ENCODE measurements around the gene KIAA0753.

KIAA0753 gene

DNA sequence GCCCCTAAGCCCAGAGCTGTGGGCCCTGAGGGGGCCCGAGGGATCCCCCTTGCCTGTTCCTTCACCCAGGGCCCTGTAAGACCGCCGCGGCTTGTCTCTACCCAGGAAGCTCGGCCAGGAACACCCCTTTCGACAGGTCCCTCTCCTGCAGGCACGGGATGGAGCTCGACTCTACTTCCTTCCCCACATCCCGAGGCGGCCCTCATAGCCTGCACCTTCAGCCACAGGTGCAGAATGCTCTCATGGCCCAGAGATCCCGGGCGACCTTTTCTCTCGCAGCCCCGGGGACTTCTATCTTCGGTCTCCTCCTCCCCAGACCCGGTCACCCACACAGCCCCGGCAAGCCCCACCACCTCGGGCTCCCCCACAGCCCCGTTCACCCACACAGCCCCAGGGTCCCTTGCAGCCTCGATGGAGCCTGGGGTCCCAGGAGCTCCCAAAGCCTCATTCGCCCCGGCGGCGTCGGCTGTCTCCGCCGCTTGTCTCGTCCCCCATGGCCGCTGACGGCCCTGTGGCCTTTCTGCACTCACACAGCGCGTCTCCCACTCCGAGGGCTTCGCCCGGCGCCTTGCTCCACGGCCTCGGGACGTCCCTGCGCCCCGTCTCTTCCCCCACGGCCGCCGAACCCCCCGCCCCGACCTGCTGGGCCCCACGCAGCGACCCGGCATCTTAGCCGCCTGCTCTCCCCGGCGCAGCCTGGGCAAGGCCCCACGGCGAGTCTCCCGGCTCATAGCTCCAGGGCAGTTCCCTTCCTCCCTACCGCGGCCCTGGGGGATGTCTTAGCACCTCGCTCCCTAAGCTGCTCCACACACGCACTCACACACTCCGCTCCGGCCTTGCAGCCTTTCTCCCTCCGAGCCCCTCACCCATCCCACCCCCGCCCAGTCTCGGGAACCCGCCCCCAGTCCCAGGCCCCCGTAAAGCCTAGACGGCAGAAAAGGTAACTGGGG is 650 bp downstream of the KIAA0753 start:
- Mint-ChIP-seq H3K36me3 (ENCODE audit: low read depth) (peaks cover 20% of the 10 kb centered on the region), H3K4me3 (peak overlapping the region; percentile 87), H3K9me3 (no peaks in the 10 kb centered on the region), H3K27ac (peak overlapping the region; percentile 96), H3K4me1 (ENCODE audit: low read depth) (peaks cover 45% of the 10 kb centered on the region), H3K27me3 (ENCODE audit: low read depth) (no peaks in the 10 kb centered on the region)

DNA sequence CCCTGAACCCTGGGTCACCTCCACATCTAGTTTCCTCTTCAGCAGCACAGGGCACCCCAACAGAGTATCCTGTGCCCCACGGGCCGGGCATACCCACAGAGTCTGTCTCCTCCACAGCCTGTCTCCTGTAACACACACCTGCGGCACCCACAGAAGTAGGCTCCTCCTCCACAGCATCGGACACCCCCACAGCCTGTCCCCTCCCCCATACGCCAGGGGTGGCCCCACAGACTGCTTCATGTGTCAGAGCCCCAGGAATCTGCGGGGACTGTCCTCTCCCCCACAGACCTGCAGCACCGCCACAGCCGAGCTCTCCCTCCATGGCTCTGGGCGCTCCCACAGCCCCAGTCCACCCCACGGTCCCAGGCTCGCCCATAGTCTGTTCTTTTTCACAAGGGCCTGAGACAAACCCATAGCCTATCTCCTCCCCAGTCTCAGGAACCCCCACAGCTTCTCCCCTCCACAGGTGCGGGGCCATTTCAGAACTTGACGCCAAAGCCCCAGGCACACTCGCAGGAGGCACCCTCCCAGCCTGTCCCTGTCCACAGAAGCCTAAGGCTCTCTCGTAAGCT is 1.4 kb downstream of the KIAA0753 start:
- Mint-ChIP-seq H3K27me3 (ENCODE audit: low read depth) (no peaks in the 10 kb centered on the region), H3K4me1 (ENCODE audit: low read depth) (peaks cover 41% of the 10 kb centered on the region), H3K9me3 (no peaks in the 10 kb centered on the region), H3K36me3 (ENCODE audit: low read depth) (peaks cover 19% of the 10 kb centered on the region), H3K27ac (peak overlapping the region; percentile 58), H3K4me3 (peak overlapping the region; percentile 87)

DNA sequence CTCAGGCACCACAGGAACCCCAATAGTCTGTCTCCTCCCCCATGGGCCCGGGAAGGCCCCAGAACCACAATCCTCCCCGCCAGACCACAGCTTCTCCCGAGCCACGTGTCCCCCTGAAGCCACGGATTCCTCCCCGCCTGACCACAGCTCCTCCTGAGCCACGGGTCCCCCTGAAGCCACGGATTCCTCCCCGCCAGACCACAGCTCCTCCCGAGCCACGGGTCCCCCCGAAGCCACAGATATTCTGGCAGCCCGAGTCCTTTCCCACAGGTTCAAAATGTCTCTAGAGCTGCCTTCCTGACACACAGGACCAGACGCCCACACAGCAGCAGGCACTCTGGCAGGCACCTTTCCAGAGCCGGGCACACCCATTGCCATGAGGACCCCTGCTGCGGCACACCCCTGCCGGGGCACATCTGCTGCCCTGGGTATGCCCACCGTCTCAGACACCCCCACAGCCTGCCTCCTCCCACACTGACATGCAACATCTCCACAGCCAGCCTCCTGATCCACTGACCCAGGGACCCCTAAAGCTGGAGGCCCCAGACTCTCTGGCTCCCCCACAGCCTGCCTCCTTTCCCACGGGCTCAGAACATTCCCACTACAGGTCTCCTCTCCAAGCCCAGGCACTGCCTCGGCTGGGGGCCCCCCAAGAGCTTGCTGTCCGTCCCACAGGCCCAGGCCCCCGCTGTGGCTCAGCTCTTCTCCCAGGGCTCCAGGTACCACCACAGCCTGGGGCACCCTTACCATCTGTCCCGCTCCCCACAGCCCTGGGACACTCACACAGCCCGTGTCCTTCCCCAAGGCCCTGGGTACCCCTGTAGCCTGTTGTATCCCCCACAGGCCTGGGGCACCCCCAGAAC is 2.2 kb downstream of the KIAA0753 start:
- Mint-ChIP-seq H3K4me3 (peak overlapping the region; percentile 48), H3K4me1 (ENCODE audit: low read depth) (peaks cover 33% of the 10 kb centered on the region), H3K27ac (peak overlapping the region; percentile 58), H3K27me3 (ENCODE audit: low read depth) (no peaks in the 10 kb centered on the region), H3K36me3 (ENCODE audit: low read depth) (peaks cover 23% of the 10 kb centered on the region), H3K9me3 (no peaks in the 10 kb centered on the region)

DNA sequence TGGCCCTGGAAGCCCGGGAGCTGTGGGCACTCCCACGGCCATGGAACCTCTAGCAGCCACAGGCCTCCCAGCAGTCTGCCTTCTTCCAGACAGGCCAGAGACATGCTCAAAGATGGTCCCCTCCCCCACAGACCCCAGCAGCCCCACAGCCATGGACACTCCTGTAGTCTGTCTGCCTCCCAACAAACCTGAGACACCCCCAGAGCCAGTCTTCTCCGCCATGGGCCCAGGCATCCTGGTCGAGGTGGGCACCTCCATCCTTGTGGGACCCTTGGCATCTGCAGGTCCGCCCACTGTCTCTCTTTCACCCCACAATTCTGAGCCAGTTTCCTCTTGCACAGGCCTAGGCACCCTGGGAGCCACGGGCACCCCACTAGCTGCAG is 3.1 kb downstream of the KIAA0753 start:
- H3K4me1 Mint-ChIP-seq (ENCODE audit: low read depth), result peaks cover 27% of the 10 kb centered on the region
- no peaks in the 10 kb centered on the region for H3K27me3 Mint-ChIP-seq (ENCODE audit: low read depth)
- H3K9me3 Mint-ChIP-seq, result no peaks in the 10 kb centered on the region
- H3K4me3 Mint-ChIP-seq, result no peak overlapping the region
- peaks cover 28% of the 10 kb centered on the region for H3K36me3 Mint-ChIP-seq (ENCODE audit: low read depth)
- H3K27ac Mint-ChIP-seq, result no peak overlapping the region

DNA sequence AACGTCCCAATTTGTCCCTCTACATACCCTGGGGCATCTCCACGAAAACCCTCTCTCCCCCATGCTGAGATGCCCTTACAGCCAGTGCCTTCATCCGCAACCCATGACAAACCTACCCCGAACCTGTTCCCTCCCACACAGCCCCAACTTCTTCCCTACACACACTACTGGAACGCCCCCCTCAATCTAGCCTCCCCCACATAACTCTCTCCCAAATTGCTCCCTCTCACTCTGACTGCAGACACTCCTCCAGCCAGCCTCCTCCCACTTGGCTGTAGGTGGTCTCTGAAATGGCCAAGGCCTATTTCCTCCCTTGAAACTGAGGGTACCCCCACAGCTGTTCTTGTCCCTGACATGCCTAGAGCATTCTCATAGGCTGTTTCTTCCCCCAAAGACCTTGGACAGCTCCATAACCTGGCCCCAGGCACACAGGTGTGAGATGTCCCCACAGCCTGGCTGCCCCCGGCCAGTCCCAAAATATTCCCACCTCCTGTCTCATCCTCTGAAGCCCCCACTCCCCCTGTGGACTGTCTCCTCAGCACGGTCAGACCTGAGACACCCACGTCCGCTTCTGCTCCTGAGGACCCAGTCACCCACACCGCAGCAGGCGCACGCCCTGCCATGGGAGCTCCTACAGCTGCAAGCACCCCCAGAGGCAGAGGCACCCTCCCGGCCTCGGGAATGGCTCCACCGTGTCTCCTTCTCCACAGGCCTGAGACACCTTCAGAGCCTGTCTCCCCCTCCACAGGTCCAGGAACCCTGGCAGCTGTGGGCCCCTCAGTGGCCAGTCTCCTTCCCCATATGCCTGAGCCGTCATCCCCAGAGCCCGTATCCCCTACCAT is 3.7 kb downstream of the KIAA0753 start:
- Mint-ChIP-seq H3K9me3 (no peaks in the 10 kb centered on the region), H3K27ac (no peak overlapping the region), H3K27me3 (ENCODE audit: low read depth) (no peaks in the 10 kb centered on the region)

DNA sequence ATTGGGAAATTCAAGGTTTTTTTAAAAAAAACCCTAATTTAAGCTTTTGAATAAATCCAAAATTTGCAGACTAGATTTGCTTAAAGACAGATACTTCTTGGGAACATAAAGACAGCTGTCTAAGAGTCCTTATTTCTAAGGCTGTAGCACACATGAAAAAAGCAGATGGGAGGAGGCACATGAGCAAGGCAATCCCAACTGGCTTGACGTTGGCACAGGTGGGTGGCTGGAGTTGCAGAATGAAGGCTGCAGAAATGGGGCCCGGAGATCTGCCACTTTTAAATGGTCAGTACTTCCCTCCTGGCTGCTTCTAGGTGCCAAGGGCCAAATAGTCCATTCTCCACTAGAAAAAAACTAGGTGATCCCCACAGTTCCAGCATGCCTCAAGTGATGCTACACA is 4.4 kb downstream of the KIAA0753 start:
- Mint-ChIP-seq H3K27me3 (ENCODE audit: low read depth) (no peaks in the 10 kb centered on the region), H3K36me3 (ENCODE audit: low read depth) (peaks cover 29% of the 10 kb centered on the region), H3K4me3 (no peak overlapping the region), H3K9me3 (no peaks in the 10 kb centered on the region), H3K4me1 (ENCODE audit: low read depth) (peaks cover 20% of the 10 kb centered on the region), H3K27ac (no peak overlapping the region)

More for the DNA sequence above, 3.7 kb downstream of the KIAA0753 start:
- Mint-ChIP-seq H3K36me3 (ENCODE audit: low read depth) (peaks cover 25% of the 10 kb centered on the region), H3K4me3 (no peak overlapping the region), H3K4me1 (ENCODE audit: low read depth) (peaks cover 24% of the 10 kb centered on the region)

DNA sequence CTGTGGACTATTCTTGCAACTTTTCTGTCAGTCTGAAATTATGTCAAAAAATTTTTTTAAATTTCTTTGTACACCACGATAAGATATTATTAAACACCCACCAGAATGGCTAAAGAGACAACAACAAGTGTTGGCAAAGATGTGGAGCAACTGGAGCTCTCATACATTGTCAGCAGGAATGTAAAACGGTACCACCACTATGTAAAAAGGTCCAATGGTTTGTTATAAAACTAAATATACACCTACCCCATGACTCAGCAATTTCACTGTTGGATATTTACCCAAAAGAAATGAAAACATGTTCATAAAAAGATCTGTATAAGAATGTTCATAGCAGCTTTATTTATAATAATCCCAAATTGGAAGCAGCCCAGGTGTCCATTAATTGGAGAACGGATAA is 7.2 kb downstream of the KIAA0753 start:
- Mint-ChIP-seq H3K27me3 (ENCODE audit: low read depth) (no peaks in the 10 kb centered on the region), H3K4me1 (ENCODE audit: low read depth) (peaks cover 10% of the 10 kb centered on the region), H3K4me3 (no peak overlapping the region), H3K36me3 (ENCODE audit: low read depth) (peaks cover 35% of the 10 kb centered on the region), H3K9me3 (no peaks in the 10 kb centered on the region), H3K27ac (no peak overlapping the region)

DNA sequence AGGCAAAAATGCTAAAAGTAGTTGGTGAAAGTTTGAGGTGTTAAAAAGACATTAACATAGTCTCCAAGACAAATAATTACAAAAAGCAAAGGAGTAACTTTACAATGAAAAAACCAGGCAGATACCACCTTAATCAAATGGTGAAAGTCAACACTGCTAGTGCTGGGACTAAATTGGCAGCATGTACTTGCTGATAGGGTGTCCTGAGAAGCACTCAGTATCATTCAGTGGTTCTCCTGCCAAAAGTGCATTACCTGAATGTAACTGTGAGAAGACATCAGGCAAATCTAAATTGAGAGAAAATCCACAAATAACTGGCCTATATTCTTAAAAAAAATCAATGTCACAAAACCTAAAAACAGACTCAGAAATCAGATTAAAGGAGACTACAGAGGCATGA is 8.0 kb downstream of the KIAA0753 start:
- Mint-ChIP-seq H3K9me3 (no peaks in the 10 kb centered on the region), H3K27ac (no peak overlapping the region), H3K4me3 (no peak overlapping the region), H3K4me1 (ENCODE audit: low read depth) (peaks cover 6% of the 10 kb centered on the region), H3K27me3 (ENCODE audit: low read depth) (no peaks in the 10 kb centered on the region), H3K36me3 (ENCODE audit: low read depth) (peaks cover 38% of the 10 kb centered on the region)

DNA sequence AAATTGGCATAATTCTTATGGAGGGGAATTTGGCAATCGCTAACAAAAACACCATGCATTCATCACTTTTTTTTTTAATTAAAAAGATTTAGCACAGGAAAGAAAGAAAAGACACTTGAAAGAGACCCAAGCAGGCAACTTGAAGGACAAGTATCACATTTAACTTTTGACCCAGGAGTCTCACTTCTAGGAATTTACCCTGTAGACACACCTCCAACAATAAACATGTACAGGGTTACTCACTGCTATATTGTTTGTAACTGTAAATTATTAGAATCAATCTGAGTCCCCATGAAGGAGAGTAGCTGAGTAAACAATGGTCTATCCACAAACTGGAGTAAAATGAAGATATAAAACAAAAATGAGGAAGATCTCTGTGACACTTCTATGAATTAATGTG is 10.1 kb downstream of the KIAA0753 start:
- peaks cover 37% of the 10 kb centered on the region for H3K36me3 Mint-ChIP-seq (ENCODE audit: low read depth)
- no peaks in the 10 kb centered on the region for H3K9me3 Mint-ChIP-seq
- no peaks in the 10 kb centered on the region for H3K27me3 Mint-ChIP-seq (ENCODE audit: low read depth)
- H3K27ac Mint-ChIP-seq, result no peak overlapping the region
- peaks cover 4% of the 10 kb centered on the region for H3K4me1 Mint-ChIP-seq (ENCODE audit: low read depth)
- H3K4me3 Mint-ChIP-seq, result no peak overlapping the region

DNA sequence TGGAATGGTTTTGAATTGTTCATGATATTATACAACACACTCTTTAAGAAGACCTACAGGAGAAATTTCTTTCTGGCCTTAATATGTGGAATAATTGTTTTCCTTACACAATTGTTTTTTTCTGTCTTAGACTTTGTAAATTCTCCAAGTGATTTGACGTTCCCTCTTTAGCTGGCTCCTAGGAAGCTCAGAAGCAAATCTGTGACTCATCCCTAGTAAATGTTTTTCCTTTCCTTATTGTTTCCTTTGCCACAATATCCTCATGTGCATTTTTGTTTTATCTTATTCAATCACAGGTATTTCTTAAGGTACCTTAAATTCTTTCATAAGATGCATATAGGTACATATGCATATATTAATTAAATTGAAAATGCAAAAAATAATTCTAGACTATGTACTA is 13.5 kb downstream of the KIAA0753 start:
- Mint-ChIP-seq H3K27me3 (ENCODE audit: low read depth) (no peaks in the 10 kb centered on the region), H3K4me1 (ENCODE audit: low read depth) (peaks cover 4% of the 10 kb centered on the region), H3K27ac (no peak overlapping the region), H3K4me3 (no peak overlapping the region), H3K36me3 (ENCODE audit: low read depth) (peaks cover 23% of the 10 kb centered on the region), H3K9me3 (no peaks in the 10 kb centered on the region)

DNA sequence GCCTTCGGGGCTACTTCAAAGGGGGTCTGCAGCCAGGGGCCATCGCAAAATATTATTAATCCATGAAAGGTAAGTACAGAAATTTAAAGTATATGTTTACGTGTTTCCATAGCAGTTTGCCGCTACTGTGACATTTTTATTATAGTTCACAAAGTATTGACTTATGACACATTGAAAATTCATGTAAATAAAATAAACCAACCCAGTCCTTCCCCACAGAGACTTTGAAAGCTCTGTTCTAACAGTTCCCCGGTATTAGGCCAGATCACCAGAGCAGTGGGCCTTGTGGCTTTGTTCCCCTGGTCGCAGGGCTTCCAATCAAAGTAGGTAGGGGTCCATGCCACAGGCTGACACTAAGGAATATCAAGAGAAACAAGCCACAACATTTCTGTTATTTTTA is 13.9 kb downstream of the KIAA0753 start:
- no peak overlapping the region for H3K4me3 Mint-ChIP-seq
- H3K9me3 Mint-ChIP-seq, result no peaks in the 10 kb centered on the region
- peaks cover 4% of the 10 kb centered on the region for H3K4me1 Mint-ChIP-seq (ENCODE audit: low read depth)
- H3K27me3 Mint-ChIP-seq (ENCODE audit: low read depth), result no peaks in the 10 kb centered on the region
- no peak overlapping the region for H3K27ac Mint-ChIP-seq
- H3K36me3 Mint-ChIP-seq (ENCODE audit: low read depth), result peaks cover 23% of the 10 kb centered on the region

DNA sequence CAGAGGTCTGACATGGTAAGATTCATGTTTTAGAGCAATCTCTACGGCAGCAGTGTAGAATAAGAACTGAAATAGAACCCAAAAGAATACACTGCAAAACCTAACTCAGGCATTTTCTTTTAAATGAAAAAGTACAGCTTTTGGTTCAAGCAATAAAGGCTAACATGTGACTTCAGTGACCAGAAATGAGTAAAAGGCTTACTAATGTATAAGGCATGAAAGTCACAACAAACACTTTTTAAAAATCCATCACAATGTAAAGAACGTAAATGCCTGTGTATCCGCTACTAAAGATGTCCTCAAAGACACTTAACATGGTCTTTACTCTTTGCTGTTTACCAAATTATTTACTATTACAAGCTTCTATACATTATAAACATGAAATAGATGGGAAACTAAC is 16.6 kb downstream of the KIAA0753 start:
- Mint-ChIP-seq H3K4me3 (no peak overlapping the region), H3K4me1 (ENCODE audit: low read depth) (no peaks in the 10 kb centered on the region), H3K36me3 (ENCODE audit: low read depth) (peaks cover 17% of the 10 kb centered on the region), H3K27ac (no peak overlapping the region), H3K9me3 (no peaks in the 10 kb centered on the region), H3K27me3 (ENCODE audit: low read depth) (no peaks in the 10 kb centered on the region)

DNA sequence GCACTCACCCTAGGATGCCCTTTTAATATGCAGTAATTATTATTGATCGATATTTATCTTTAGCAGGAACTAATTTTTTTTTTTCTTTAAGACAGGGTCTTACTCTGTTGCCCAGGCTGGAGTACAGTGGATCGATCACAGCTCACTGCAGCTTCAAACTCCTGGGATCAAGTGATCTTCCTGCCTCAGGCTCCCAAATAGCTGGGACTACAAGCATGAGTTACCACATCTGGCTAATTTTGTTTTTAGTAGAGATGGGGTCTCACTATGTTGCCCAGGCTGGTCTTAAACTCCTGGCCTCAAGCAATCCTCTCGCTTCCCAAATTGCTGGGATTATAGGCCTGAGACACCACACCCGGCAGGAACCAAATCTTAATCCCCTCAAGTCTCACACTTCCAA is 29.3 kb downstream of the KIAA0753 start:
- Mint-ChIP-seq H3K36me3 (ENCODE audit: low read depth) (peaks cover 16% of the 10 kb centered on the region), H3K4me1 (ENCODE audit: low read depth) (peaks cover 4% of the 10 kb centered on the region), H3K27me3 (ENCODE audit: low read depth) (no peaks in the 10 kb centered on the region)

DNA sequence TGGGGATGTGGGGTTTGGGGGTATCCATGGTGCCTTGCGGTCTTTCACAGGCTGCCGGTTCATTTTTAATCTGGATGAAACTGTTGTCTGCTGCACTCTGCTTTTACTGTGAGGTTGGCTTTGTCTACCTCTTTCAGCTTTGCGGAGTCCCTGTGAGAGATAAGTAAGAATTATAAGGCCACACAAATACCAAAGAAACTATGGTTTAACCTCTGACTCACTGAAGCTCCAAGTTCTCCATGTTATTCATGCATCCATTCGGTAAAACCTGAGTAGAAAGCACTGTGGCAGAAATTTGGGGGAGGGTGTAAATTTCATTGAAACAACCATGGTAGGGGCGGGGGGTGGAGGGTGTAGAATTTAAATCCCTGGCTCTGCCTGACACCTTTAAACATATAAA is 30.5 kb downstream of the KIAA0753 start:
- Mint-ChIP-seq H3K27ac (no peak overlapping the region), H3K27me3 (ENCODE audit: low read depth) (no peaks in the 10 kb centered on the region), H3K4me1 (ENCODE audit: low read depth) (peaks cover 4% of the 10 kb centered on the region), H3K36me3 (ENCODE audit: low read depth) (peaks cover 21% of the 10 kb centered on the region), H3K9me3 (no peaks in the 10 kb centered on the region), H3K4me3 (no peak overlapping the region)

More for the DNA sequence above, 29.3 kb downstream of the KIAA0753 start:
- H3K27ac Mint-ChIP-seq, result no peak overlapping the region
- no peak overlapping the region for H3K4me3 Mint-ChIP-seq
- H3K9me3 Mint-ChIP-seq, result no peaks in the 10 kb centered on the region

Measured in T-helper 1 cell treated with Interleukin-12 subunit alpha and Interleukin-12 subunit beta and Interleukin-4 antibody, amounts not matched to agents 30 μg/mL and 1 μg/mL, for 36 hours (primary cell).